Astrocyte (in vitro differentiated cells and primary cell): ENCODE measurements around the gene CD4.

ENCODE experiments used
- CTCF ChIP-seq: IDR thresholded peaks from 2 replicates; pipeline ENCODE4 v1.5.1; 2011; ENCODE audit warnings: low read depth, mild to moderate bottlenecking, inconsistent platforms, low read length, moderate library complexity; ENCODE audit not compliant: insufficient read depth
- EZH2 ChIP-seq: IDR thresholded peaks from 2 replicates; pipeline ENCODE4 v1.6.1; 2012; ENCODE audit warnings: mild to moderate bottlenecking, low read length, inconsistent platforms; ENCODE audit not compliant: insufficient read depth

DNA sequence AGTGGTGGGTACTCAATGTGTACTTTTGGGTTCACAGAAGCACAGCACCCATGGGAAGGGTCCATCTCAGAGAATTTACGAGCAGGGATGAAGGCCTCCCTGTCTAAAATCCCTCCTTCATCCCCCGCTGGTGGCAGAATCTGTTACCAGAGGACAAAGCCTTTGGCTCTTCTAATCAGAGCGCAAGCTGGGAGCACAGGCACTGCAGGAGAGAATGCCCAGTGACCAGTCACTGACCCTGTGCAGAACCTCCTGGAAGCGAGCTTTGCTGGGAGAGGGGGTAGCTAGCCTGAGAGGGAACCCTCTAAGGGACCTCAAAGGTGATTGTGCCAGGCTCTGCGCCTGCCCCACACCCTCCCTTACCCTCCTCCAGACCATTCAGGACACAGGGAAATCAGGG, 30.8 kb downstream of the CD4 start:
- no peak for TF ChIP-seq CTCF
- no peak for TF ChIP-seq EZH2
